ENCODE measurements around the gene BCAS3.

GRCh38 chr17:60645918-60646523 is 31.6 kb upstream of the BCAS3 start:
- no peak for TF ChIP-seq POLR2A (IDR thresholded peaks at IDR 0.05)
- TF ChIP-seq, protein P1, sequence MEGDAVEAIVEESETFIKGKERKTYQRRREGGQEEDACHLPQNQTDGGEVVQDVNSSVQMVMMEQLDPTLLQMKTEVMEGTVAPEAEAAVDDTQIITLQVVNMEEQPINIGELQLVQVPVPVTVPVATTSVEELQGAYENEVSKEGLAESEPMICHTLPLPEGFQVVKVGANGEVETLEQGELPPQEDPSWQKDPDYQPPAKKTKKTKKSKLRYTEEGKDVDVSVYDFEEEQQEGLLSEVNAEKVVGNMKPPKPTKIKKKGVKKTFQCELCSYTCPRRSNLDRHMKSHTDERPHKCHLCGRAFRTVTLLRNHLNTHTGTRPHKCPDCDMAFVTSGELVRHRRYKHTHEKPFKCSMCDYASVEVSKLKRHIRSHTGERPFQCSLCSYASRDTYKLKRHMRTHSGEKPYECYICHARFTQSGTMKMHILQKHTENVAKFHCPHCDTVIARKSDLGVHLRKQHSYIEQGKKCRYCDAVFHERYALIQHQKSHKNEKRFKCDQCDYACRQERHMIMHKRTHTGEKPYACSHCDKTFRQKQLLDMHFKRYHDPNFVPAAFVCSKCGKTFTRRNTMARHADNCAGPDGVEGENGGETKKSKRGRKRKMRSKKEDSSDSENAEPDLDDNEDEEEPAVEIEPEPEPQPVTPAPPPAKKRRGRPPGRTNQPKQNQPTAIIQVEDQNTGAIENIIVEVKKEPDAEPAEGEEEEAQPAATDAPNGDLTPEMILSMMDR (IDR thresholded peaks at IDR 0.05) = no peak
